NCI-H128 (cell line): Measurements from ENCODE around the gene LSM5.
"Not testable (repeated sequence)": the region's sequence is repeated elsewhere in the genome, so short reads cannot be mapped to it uniquely, and the experiment has no call there.

ENCODE experiments used
- DNase-seq: peaks from one replicate; lab custom pipeline; 2025; ENCODE audit not compliant: unreplicated experiment; lab: John Stamatoyannopoulos, UW

The LSM5 gene

DNA sequence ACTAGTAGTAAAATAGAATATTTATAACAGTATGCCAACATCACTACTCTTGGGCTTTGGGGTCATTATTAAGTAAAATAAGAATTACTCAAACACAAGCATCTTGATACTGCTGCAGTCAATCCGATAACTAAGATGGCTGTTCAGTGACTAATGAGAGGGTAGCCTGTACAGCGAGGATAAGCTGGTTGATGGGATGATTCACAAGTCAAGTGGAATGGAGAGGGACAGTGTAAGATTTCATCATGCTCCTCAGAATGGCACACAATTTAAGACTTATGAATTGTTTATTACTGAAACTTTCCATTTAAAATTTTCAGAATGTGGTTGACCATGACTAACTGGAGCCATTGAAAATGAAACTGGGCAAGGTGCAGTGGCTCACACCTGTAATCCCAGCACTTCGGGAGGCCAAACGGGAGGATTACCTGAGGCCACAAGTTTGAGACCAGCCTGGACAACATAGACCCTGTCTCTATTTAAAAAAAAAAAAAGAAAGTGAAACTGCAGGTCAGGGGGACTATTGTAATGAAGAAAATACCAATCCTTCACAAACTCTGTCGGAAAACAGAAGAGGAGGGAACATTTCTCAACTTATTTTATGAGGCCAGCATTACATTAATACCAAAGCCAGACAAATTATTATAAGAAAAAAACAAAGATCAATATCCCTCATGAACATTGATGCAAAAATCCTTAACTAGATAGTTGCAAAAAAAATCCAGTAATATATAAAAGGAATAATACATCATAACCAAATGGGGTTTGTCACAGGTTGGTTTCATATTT is 16.3 kb upstream of the LSM5 start:
- no peak for DNase-seq

DNA sequence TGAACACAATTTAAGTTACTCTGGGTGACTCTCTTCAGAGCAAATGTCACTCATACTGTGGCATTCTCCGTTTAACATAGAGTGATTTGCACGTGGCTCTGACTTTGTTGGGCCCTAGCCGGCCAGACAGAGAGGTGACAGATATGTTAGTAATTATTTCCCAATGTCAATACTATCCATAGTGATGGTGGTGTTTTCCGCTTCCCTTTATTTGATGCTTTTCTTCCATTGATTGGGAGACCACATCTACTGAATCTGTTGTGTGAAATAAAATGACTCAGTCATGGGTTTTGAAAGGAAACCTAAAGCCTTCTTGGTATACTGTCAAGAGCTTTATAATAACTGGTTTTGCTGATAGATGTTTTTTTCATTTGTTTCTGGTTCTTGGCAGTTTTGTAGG is 12.5 kb upstream of the LSM5 start:
- no peak for DNase-seq

DNA sequence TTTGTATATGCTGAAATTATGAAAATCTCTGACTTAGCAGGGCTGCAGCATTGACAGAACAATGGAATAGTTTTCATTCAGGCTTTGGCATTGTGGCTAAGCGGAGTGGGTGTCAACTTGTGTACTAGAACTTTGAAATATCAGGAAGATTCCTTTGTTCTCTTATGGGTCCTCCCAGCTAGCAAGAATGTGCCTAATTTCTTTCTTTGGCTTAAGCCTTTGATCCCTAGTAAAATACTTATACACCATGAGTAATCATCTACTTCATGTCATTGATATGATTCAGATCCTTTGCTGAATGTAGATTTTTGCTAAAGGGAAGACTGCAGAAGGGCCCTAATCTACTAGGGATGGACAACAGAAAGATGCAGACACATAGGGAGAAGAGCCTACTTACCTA is 11.3 kb upstream of the LSM5 start:
- no peak for DNase-seq

DNA sequence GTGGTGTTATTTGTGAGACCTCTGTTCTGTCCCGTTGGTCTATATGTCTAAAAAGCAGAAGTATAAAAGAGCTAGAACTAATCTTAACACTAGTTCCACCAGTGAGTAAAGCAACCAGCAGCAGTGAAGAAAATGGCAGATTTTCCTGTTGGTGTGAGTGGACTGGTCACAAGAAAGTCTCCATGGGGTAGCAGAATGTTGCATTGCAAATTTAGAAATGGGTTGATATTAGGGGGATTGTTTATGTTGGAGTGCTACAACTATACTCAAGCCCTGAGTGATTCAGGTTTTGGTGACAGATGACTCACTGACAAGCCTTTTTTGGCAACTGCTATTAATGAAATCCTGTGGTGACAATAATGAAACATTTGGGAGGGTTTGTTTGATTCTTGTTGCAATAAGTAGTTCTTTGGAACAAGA is 10.8 kb upstream of the LSM5 start:
- DNase-seq: no peak

DNA sequence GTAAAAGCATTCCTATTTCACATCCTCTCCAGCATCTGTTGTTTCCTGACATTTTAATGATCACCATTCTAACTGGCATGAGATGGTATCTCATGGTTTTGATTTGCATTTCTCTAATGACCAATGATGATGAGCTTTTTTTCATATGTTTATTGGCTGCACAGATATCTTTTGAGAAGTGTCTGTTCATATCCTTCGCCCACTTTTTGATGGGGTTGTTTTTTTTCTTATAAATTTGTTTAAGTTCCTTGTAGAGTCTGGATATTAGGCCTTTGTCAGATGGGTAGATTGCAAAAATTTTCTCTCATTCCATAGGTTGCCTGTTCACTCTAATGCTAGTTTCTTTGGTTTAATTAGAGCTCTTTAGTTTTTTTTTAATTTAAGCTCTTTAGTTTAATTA is 10.0 kb upstream of the LSM5 start:
- DNase-seq: not testable (repeated sequence)

DNA sequence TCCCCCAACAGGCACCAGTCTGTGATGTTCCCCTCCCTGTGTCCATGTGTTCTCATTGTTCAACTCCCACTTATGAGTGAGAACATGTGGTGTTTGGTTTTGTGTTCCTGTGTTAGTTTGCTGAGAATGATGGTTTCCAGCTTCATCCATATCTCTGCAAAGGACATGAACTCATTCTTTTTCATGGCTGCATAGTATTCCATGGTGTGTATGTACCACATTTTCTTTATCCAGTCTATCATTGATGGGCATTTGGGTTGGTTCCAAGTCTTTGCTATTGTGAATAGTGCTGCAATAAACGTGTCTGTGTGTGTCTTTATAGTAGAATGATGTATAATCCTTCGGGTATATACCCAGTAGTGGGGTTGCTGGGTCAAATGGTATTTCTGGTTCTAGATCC is 9.6 kb upstream of the LSM5 start:
- DNase-seq: not testable (repeated sequence)

DNA sequence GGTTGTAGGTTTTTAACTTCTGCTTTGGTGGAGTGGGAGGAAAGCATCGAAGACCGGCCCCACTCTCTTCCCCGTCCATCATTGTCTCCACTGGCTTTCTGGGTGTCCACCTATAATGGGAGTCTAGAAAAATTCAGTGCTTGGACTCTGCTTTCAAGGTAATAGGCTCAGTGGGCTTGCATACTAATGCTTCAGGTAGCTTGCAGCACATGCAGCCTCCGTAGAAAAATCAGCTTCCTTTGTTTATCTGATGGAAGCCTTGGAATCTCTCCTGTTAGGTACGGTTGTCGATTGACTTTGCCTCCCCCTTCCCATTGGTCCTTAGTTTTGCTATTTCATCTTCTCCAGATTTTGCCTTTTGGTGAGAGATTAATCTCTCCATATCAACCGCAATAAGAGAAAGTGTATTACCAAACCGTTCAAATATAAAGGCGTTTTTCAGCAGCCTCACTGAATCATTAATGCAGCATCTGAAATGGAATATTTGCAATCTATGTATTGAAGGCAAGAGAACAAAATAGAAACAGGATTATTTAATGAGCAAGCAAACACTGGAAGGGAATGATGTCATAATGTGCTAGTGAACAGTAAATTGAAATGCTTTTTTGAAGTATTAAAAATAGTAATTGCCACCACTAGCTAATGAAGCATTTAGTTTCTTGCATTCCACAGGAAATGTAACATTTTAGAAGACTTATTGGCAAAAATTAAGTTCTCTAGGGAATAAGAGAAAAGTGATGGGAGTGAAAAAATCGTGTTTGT is 6.1 kb upstream of the LSM5 start:
- no peak for DNase-seq

DNA sequence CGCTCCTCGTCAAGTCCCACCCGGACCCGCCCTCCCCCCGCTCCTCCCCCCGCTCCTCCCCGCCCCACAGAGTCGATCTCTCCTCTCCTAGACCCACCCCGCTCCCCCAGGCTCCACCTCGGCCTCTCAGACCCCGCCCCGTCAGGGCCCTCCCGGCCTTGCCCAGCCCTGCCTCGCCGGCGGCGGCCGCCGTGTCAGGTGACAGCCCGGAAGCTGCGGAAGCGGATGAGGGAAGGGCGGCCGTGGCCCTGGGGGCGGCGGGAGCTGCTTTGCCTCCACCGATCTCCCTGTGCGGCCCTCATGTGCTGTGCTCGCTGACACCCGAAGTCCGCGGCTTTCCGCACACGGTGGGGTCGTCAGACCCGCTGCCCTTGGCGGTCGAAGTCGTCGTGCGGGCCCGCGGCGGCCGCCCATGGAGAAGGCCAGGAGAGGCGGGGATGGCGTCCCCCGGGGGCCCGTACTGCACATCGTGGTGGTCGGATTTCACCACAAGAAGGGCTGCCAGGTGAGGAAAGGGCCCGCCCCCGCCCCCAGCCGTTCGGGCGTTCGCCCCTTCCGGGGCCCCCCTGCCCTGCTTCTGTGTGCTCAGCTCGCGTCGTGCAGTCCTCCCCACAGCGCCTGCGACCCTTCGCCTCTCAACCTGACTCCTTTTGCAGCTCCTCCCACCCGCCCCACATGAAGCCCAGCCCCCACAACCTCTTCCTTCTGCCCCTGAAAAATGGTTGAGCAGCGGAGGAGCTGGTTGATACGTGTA is 5.3 kb upstream of the LSM5 start, which contains the start of gene AVL9:
TSS of gene AVL9 (plus strand) at position 192 of the 754 bp plus-strand sequence. CDS start at position 413, 221 bp downstream.
- DNase-seq: peak; percentile 72

DNA sequence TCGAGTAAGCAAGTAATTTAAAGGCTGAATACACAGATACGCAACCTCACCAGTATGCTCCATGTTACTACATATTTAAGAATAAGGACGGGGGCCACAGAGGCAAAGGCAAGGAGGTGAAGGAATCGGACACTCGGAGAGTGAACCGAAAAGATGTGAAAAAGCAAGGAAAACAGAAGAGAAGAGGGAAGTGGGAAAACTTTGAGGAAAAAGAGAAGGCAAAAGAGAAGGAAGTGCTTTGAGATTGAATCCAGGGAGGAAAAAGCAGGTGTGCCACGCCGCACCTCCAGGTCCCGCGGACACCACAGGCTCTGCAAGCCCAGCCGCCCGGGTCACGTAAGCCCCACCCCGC is 4.7 kb upstream of the LSM5 start:
- no peak for DNase-seq

DNA sequence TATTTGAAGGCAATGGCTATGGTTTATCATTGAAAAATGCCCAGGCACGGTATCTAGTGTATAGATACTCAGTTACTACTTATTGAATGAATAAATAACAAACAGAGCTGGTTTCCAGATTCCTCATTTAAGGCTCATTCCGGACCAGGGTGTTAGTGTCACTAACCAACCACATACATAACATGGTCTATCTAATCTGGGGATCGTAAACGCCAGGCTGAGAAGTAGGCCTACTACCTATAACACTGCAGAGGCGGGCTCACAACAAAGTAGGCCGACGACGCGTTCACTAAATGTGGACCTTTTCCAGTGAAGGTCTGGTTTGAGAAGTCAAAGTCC is 423 bp downstream of the LSM5 start:
- DNase-seq: no peak

DNA sequence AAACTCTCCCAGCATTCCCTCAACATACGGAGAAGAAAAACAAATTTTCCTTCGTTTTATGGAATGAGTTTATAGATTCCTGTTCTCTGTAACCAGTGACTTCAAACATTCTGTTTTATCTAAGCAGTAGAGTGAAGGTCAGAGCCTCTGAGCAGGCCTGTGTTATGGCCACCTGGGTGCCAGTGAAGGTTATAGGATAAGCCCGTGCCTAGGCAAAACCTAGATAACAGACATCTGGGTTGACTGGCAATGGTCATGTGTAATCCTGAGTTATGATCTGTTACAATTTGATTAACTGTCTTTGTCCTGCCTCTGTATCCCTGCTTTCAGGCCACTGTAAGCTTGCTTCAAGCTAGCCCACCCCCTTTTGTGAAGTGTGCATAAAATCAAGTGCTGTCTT is 8.3 kb downstream of the LSM5 start:
- no peak for DNase-seq

DNA sequence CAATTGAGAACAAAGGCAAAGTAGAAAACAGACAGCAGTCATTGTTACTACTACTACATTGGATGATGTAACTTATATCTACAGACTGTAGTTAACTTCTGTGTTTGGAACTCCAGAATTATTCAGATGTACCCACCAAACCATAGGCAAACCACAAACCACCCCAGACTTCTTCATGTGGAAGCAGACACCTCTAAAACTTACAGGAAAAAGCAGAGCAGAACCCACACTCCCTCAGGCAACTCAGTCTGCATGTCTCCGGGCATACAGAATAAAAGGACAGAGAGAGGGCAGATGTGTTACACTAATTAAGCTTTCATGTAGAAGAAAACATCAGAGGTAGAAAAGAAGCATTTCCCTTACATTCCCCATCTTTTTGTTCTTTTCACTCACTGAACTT is 9.0 kb downstream of the LSM5 start:
- DNase-seq: no peak

DNA sequence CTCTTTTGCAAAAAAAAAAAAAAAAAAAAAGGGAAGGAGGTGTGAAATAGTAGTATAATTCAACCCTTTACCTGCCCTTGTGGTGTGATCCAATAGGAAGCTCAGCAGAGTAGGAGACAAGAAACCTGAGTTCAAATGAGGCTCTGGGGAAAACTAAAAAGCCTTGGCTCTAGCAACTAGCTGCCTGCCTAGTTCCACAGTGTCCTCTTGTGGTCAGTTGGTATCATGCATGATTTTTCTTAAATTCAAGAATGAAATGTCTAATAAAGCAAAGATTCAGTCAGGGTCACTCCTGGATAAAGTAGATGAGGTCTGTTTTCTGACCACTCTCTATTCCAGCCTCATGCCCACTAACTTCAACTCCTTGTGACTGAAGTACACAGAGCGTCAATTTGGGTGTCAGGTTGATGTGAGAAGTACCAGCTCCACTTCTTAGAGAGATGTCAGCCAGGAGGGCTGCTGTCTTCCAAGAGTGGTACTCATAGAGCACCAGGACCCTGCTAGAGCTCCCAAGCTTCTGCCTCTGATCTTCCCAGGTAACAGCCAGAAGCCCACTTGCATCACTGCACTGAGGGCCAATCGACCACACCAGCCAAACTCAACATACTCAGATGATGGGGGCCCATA is 10.5 kb downstream of the LSM5 start:
- DNase-seq: peak; percentile 10

DNA sequence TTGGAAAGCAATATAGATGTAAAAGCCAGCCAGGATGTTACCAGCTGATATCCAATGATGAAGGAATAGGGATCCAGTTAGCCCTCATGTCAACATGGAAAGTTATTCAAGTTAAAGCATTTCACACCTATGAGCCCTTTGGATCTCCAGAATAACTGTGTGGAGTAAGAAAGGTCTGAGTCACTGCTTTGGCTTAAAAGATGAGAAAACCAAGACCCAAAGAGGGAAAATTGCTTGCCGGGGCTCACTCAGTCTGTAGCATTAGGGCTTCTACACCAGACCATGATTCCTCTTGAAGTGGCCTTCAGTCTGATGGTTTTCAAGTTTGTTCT is 12.6 kb downstream of the LSM5 start:
- no peak for DNase-seq

DNA sequence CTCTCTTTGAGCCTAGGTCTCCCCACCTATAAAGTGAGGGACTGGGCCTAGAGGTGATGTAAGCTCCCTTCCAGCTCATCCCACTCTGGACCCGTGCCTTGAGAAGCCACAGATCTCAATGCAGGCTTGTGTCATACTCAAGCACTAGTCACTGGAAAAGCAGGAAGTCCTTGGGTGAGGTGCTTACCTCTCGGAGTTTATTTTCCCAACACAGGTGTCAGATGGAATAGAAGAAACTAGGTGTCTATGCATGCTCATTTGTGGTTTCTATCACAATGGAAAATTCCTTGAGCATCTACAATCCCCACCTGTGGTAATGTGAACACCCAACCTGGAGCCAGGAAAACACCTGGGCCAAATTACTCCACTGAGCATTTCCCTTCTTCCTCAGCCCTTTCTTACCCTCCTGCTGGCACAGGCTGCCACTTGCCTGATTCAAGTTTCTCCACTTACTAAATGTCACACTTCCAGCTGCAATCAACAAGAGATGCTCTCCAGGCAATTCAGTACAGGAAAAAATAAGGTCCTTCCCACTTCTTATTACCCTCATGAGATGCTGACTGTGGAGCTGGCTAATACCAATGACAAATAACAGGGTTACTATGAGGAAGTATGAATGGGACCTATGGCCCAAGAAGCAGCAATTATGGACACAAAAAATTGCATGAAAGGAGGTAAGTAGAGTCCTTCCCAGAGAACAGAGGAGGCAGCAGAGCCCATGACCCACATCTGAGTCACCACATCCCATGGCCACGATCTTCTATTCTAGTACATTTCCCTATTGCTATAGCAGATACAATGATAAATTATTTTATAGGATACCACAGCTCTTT is 13.1 kb downstream of the LSM5 start:
- DNase-seq: no peak

DNA sequence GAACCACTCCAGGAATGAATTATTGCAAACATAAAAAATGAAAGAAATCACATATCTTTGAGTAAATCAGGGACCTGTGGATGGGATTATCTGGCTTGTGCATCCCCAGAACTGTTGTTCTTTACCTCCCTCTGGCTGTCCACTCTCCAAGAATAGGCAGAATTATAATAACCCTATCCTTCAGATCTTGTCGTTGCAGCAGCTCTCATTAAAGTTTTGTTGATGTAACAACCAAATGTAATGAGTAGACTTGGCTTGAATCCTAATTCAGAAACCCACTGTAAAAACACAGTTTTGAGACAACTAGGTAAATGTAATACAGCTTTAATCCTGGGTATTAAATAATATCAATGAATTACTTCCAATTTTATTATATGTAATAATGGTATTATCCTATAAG is 16.2 kb downstream of the LSM5 start:
- DNase-seq: no peak

DNA sequence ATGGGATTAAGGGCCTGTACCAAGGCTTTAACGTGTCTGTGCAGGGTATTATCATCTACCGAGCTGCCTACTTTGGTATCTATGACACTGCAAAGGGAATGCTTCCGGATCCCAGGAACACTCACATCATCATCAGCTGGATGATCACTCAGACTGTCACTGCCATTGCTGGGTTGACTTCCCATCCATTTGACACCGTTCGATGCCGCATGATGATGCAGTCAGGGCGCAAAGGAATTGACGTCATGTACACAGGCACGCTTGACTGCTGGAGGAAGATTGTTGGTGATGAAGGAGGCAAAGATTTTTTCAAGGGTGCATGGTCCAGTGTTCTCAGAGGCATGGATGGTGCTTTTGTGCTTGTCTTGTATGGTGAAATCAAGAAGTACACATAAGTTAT is 18.2 kb downstream of the LSM5 start:
- DNase-seq: no peak

DNA sequence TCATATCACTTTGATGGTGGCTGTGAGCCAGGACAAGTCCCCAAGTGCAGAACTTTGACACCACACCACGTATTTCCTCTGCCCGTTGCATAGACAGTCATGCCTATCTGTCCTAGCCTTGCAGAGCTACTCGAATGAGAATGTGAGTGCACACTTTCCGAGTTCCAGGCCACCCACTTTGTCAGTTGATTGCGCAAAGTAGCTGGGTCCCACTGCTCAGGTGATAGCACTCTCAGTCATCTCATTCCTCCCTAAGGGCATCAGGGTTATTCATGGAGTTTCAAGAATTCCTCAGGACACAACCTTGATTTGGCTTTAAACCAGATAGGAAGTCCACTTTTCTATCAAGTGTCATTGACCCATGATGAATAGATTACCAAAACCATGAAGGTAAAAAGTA is 19.3 kb downstream of the LSM5 start:
- DNase-seq: no peak

DNA sequence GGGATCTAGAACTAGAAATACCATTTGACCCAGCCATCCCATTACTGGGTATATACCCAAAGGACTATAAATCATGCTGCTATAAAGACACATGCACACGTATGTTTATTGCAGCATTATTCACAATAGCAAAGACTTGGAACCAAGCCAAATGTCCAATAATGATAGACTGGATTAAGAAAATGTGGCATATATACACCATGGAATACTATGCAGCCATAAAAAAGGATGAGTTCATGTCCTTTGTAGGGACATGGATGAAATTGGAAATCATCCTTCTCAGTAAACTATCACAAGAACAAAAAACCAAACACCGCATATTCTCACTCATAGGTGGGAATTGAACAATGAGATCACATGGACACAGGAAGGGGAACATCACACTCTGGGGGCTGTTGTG is 20.2 kb downstream of the LSM5 start:
- not testable (repeated sequence) for DNase-seq

DNA sequence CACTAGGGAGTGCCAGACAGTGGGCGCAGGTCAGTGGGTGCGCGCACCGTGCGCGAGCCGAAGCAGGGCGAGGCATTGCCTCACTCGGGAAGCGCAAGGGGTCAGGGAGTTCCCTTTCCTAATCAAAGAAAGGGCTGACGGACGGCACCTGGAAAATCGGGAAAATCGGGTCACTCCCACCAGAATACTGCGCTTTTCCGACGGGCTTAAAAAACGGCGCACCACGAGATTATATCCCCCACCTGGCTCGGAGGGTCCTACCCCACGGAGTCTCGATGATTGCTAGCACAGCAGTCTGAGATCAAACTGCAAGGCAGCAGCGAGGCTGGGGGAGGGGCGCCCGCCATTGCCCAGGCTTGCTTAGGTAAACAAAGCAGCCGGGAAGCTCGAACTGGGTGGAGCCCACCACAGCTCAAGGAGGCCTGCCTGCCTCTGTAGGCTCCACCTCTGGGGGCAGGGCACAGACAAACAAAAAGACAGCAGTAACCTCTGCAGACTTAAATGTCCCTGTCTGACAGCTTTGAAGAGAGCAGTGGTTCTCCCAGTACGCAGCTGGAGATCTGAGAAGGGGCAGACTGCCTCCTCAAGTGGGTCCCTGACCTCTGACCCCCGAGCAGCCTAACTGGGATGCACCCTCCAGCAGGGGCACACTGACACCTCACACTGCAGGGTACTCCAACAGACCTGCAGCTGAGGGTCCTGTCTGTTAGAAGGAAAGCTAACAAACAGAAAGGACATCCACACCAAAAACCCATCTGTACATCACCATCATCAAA is 25.4 kb downstream of the LSM5 start:
- DNase-seq: not testable (repeated sequence)
